Prostate gland (tissue), 2 donors: ENCODE data around the gene CLDN20. TPM values are rescaled to one million over a fixed set of nuclear protein-coding genes. Genes with fewer than 3 reads are reported as not detected.

Experiments used
- DNase-seq: peaks from one replicate; pipeline ENCODE4 v3.0.0-alpha.2; 2019; ENCODE audit warnings: low spot score
- H3K27ac ChIP-seq, 2 donors: fragments of 200-600 bp; sonication (generic); 2 replicates each; pipeline ENCODE4 v1.5.1; 2017 to 2019
- H3K27me3 ChIP-seq: fragments of 200-600 bp; sonication (generic); replicated peaks from 2 replicates; pipeline ENCODE4 v1.5.1; 2019; ENCODE audit not compliant: insufficient read depth
- H3K36me3 ChIP-seq, 2 donors: fragments of 200-600 bp; sonication (generic); 1 replicate in 1 of 2; 2 replicates in 1 of 2; pipeline versions ENCODE4 v1.5.1 to v1.8.1; 2017 to 2019
- H3K4me1 ChIP-seq: fragments of 200-600 bp; sonication (generic); replicated peaks from 2 replicates; pipeline ENCODE4 v1.5.1; 2019
- H3K4me3 ChIP-seq, 2 donors: fragments of 200-600 bp; sonication (generic); 2 replicates each; pipeline ENCODE4 v1.5.1; 2017 to 2019
- H3K9me3 ChIP-seq: fragments of 200-600 bp; sonication (generic); 2 replicates; pipeline ENCODE4 v1.5.1; 2017
- POLR2A ChIP-seq: fragments of 450-650 bp; IDR thresholded peaks from one replicate; pipeline ENCODE4 v1.6.1; 2016; ENCODE audit warnings: antibody characterized with exemption, mild to moderate bottlenecking
- POLR2AphosphoS5 ChIP-seq: sonication (generic); formaldehyde crosslinking; IDR thresholded peaks from one replicate; pipeline ENCODE4 v1.6.1; 2017; ENCODE audit warnings: antibody characterized with exemption
- WGBS: methylation state at CpG from one replicate; pipeline ENCODE4 v1.1.5; 2018; 5-methylcytosine and 5-hydroxymethylcytosine counted together
- intact Hi-C: fragments of 100-400 bp; cut with DNase I; formaldehyde crosslinking; loops from one replicate; pipeline ENCODE4 v1.14.2; 2022
- total RNA-seq, 2 donors: library from RNA; depleted of rRNA; stranded (reverse); fragments of >200 nt; gene quantifications; one replicate each; pipeline ENCODE4 v1.1.0, GENCODE V29; 2016
- TF ChIP-seq, protein P1 (sequence below), 4 experiments: fragments of 200-600 bp in 2 of 4; fragments of 450-650 bp in 2 of 4; sonication (generic) in 2 of 4; IDR thresholded peaks; 1 replicate in 3 of 4; 2 replicates in 1 of 4; pipeline ENCODE4 v1.5.1; 2016 to 2019; ENCODE audit warnings: antibody characterized with exemption in 4 of 4, mild to moderate bottlenecking in 2 of 4, moderate library complexity in 2 of 4

Gene CLDN20
- total RNA-seq, 2 donors from 2014 or later = not detected

DNA sequence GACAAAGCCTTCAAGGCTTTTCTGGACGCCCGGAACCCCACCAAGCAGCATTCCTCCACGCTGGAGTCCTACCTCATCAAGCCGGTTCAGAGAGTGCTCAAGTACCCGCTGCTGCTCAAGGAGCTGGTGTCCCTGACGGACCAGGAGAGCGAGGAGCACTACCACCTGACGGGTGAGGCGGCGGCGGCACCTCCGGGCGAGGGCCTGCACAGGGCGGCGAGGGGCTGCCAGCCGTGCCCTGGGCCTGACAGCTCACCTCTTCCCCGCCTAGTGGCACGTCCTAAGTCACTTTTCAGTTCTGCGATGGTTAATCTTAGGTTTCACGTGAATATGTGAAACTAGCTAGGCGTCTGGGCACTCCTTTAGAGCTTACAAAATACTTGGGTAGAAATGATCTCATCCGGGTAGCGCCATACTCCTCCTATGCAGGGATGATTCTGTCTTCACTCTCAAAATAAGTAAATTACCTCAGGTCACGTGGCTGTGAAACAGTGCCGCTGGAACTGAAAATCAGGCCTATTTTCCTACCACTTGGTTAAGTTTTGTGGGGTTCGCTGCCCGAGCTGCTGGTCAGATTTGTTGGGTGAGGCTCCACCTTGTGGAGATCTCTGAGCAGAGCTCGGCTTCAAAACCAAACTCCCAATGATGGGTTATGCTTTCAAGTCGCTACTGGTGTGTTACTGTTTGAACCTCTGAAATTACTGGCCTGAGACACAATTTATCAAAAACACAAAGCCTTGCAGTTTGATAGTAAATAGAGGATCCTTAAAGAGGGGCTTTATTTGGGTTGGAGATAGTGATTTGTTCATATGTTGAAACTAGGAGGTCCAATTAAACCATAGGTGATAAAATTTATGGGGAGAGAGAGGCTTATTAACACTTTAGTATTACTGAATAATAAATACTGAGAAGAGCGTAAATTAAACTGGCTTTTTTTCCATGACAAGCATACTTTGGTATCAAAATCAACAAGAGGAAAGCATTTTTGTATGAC, 15.5 kb upstream of the CLDN20 start:
- no peak overlapping the region for H3K4me3 ChIP-seq
- TF ChIP-seq, protein P1, sequence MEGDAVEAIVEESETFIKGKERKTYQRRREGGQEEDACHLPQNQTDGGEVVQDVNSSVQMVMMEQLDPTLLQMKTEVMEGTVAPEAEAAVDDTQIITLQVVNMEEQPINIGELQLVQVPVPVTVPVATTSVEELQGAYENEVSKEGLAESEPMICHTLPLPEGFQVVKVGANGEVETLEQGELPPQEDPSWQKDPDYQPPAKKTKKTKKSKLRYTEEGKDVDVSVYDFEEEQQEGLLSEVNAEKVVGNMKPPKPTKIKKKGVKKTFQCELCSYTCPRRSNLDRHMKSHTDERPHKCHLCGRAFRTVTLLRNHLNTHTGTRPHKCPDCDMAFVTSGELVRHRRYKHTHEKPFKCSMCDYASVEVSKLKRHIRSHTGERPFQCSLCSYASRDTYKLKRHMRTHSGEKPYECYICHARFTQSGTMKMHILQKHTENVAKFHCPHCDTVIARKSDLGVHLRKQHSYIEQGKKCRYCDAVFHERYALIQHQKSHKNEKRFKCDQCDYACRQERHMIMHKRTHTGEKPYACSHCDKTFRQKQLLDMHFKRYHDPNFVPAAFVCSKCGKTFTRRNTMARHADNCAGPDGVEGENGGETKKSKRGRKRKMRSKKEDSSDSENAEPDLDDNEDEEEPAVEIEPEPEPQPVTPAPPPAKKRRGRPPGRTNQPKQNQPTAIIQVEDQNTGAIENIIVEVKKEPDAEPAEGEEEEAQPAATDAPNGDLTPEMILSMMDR (IDR thresholded peaks at IDR 0.05) = peak; percentile 48 to 80 (median 76)
- TF ChIP-seq POLR2A (no peak), POLR2AphosphoS5 (peak; percentile 23)
- WGBS = 66% methylated on average over 30 of the region's 30 CpGs
- H3K4me1 ChIP-seq = no peaks in the 10 kb centered on the region
- H3K27me3 ChIP-seq = no peaks in the 10 kb centered on the region
- intact Hi-C loops = loop anchor here (1.0 to 10.0 kb wide), 3 partner anchors 71 to 384 kb away; no protein-coding TSS in a partner anchor
- H3K27ac ChIP-seq = peak overlapping the region; percentile 6 to 8
- H3K9me3 ChIP-seq = no peaks in the 10 kb centered on the region
- no peaks in the 10 kb centered on the region for H3K36me3 ChIP-seq
- peak; percentile 59 for DNase-seq

DNA sequence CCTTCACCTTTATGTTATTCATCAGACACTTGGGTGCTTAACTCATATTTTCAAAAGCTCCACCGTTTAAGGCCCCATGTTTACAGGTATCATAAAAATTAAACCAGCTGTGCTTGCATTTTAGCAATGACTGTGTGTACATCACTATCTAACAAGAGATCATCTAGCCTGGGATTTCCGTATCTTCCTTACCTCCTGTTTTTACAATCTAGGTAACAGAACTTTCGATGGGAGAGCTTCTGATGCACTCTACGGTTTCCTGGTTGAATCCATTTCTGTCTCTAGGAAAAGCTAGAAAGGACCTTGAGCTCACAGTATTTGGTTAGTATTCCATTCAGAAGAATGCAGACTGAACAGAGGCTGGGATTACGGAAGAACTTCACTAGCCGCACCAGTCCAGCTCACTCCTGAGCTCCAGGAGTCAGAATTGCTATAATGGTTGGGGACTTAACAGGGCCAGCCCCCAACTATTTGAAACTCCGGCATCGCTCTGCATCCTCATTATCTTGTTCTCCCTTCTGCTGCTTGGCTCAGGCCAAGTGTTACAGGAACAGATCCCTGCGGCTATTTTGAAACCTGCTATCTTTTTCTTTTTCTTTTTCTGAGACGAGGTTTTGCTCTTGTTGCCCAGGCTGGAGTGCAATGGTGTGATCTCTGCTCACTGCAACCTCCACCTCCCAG, 13.0 kb upstream of the CLDN20 start:
- no peak for TF ChIP-seq POLR2AphosphoS5
- TF ChIP-seq, protein P1 (IDR thresholded peaks at IDR 0.05) = no peak
- no peak for DNase-seq
- Histone ChIP-seq H3K27ac (no peak overlapping the region), H3K4me1 (no peaks in the 10 kb centered on the region), H3K27me3 (no peaks in the 10 kb centered on the region), H3K9me3 (no peaks in the 10 kb centered on the region), H3K36me3 (no peaks in the 10 kb centered on the region), H3K4me3 (no peak overlapping the region)
- intact Hi-C loops = no loop called here
- WGBS = 78% methylated on average over 10 of the region's 10 CpGs

DNA sequence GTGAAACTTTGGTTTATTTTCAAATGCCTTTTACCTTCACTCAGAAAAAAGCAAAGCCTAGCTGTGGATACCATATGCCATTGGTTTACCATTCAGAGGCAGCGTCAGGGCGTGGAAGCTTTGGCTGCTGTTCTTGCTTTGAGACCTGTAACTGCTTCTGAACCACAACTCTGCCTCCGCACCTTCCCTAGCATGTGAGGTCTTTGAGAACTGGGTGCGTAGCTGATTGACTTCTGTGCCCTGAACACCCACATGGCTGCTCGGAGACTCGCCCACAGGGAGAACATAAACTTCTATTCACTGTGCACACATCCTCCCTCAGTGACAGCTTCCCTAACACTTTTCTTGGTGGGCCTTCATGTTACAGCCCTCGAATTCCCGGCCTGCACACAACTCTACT, 11.2 kb upstream of the CLDN20 start:
- Histone ChIP-seq H3K27ac (no peak overlapping the region), H3K9me3 (no peaks in the 10 kb centered on the region), H3K4me3 (no peak overlapping the region), H3K36me3 (no peaks in the 10 kb centered on the region), H3K4me1 (no peaks in the 10 kb centered on the region), H3K27me3 (no peaks in the 10 kb centered on the region)
- intact Hi-C loops = no loop called here
- DNase-seq = no peak
- WGBS = 95% methylated on average over 8 of the region's 8 CpGs
- TF ChIP-seq POLR2A = no peak

DNA sequence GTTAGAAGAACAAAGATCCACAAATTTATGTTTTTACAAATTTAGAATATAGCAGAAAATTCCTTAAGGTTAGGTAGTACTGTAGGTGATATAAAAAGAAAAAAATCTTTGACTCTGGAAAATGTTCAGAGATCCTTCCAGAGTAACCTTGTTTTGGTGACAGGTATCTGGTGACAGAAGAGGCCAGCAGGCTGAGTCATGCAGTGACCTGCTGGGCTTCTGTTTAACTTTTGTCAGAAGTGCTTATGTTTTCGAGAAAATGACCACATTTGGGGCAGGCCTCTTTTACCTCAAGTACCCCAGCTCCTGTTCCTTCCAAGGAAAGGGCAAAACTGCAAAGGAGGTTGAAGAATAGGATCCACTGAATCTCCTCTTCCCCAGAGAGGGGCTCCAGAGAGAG, 10.5 kb upstream of the CLDN20 start:
- WGBS = 29% methylated on average over 1 of the region's 1 CpG
- Histone ChIP-seq H3K27ac (no peak overlapping the region), H3K36me3 (no peaks in the 10 kb centered on the region), H3K27me3 (no peaks in the 10 kb centered on the region), H3K4me1 (no peaks in the 10 kb centered on the region), H3K4me3 (no peak overlapping the region), H3K9me3 (no peaks in the 10 kb centered on the region)
- DNase-seq = no peak
- TF ChIP-seq POLR2AphosphoS5 (no peak), POLR2A (no peak)
- TF ChIP-seq, protein P1 (IDR thresholded peaks at IDR 0.05) = no peak
- intact Hi-C loops = no loop called here

DNA sequence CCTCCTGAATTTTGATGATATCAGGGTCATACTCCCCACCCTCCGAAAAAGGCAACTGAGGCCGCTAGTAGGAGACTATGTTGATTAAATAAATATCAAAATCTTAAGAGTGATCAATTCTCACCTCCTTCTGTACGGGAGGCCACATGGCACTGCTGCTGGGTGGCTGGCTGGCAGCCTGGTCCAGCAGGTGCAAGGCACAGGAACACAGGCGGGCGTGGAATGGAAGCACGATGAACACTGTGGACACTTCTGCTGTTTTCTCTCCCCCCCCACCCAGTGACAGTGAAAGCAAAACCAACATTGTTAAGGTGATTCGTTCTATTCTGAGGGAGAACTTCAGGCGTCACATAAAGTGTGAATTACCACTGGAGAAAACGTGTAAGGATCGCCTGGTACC, 9.7 kb upstream of the CLDN20 start:
- H3K9me3 ChIP-seq = no peaks in the 10 kb centered on the region
- H3K36me3 ChIP-seq = no peaks in the 10 kb centered on the region
- no peak overlapping the region for H3K4me3 ChIP-seq
- no peak overlapping the region for H3K27ac ChIP-seq
- 89% methylated on average over 10 of the region's 10 CpGs for WGBS
- H3K27me3 ChIP-seq = no peaks in the 10 kb centered on the region
- no peaks in the 10 kb centered on the region for H3K4me1 ChIP-seq
- TF ChIP-seq, protein P1 (IDR thresholded peaks at IDR 0.05) = no peak
- no peak for TF ChIP-seq POLR2AphosphoS5
- TF ChIP-seq POLR2A = no peak
- intact Hi-C loops = no loop called here
- no peak for DNase-seq
